ENCODE measurements around the gene NT5DC3.

NT5DC3 gene

GRCh38 chr12:103748875-103749274 is 92.2 kb downstream of the NT5DC3 start:
- POLR2A ChIA-PET, result no interaction called here
- DNase-seq (ENCODE audit: low read depth, low spot score), result no peak
- no peak overlapping the region for H3K4me3 ChIP-seq (ENCODE audit: low read depth, low read length)
- CTCF ChIA-PET, result no interaction called here
- no peak for TF ChIP-seq CTCF (IDR thresholded peaks at IDR 0.05; ENCODE audit: insufficient read depth, low read length, missing control alignments)

- no peak overlapping the region for H3K4me3 ChIP-seq (ENCODE audit: low read depth, low read length)
- no peak for DNase-seq (ENCODE audit: low read depth, low spot score)
- ChIA-PET CTCF (no interaction called here), POLR2A (no interaction called here)
- TF ChIP-seq CTCF (IDR thresholded peaks at IDR 0.05; ENCODE audit: insufficient read depth, low read length, missing control alignments), result no peak
These were observed 93.0 kb downstream of the NT5DC3 start for GRCh38 chr12:103748002-103748401.

GRCh38 chr12:103745962-103746361 is 95.1 kb downstream of the NT5DC3 start:
- TF ChIP-seq CTCF (IDR thresholded peaks at IDR 0.05; ENCODE audit: insufficient read depth, low read length, missing control alignments), result no peak
- ChIA-PET POLR2A (no interaction called here), CTCF (interaction anchor here (1.1 kb wide), 1 partner anchor 124 kb away, joined by 3 read pairs; no protein-coding TSS in a partner anchor)
- no peak for DNase-seq (ENCODE audit: low read depth, low spot score)
- no peak overlapping the region for H3K4me3 ChIP-seq (ENCODE audit: low read depth, low read length)

GRCh38 chr12:103743788-103744187 is 97.2 kb downstream of the NT5DC3 start:
- H3K4me3 ChIP-seq (ENCODE audit: low read depth, low read length), result no peak overlapping the region
- ChIA-PET POLR2A (no interaction called here), CTCF (interaction anchor here (1.0 kb wide), 1 partner anchor 29 kb away, joined by 3 read pairs; no protein-coding TSS in a partner anchor)
- TF ChIP-seq CTCF (IDR thresholded peaks at IDR 0.05; ENCODE audit: insufficient read depth, low read length, missing control alignments), result no peak
- no peak for DNase-seq (ENCODE audit: low read depth, low spot score)

- TF ChIP-seq CTCF (IDR thresholded peaks at IDR 0.05; ENCODE audit: insufficient read depth, low read length, missing control alignments), result no peak
- DNase-seq (ENCODE audit: low read depth, low spot score), result no peak
- ChIA-PET POLR2A (no interaction called here), CTCF (interaction anchor here (0.8 kb wide), 1 partner anchor 17 kb away, joined by 3 read pairs; no protein-coding TSS in a partner anchor)
- H3K4me3 ChIP-seq (ENCODE audit: low read depth, low read length), result no peak overlapping the region
These were observed 98.6 kb downstream of the NT5DC3 start for GRCh38 chr12:103742349-103742932.

GRCh38 chr12:103737881-103738280 is 103.2 kb downstream of the NT5DC3 start:
- DNase-seq (ENCODE audit: low read depth, low spot score), result no peak
- TF ChIP-seq CTCF (IDR thresholded peaks at IDR 0.05; ENCODE audit: insufficient read depth, low read length, missing control alignments), result no peak
- no peak overlapping the region for H3K4me3 ChIP-seq (ENCODE audit: low read depth, low read length)
- ChIA-PET CTCF (no interaction called here), POLR2A (no interaction called here)

Measured in AG04449 (cell line).